ENCODE data around the gene HLA-DQA1. TPM values are rescaled to one million over a fixed set of nuclear protein-coding genes. Genes with fewer than 3 reads are reported as not detected.

Gene HLA-DQA1
- total RNA-seq, 1 experiment from 2014 or later: not detected

- DNase-seq: no peak
- ChIA-PET POLR2A (no interaction called here), CTCF (no interaction called here)
- no peak overlapping the region for H3K27ac Mint-ChIP-seq (ENCODE audit: unreplicated experiment)
- no peaks in the 10 kb centered on the region for H3K9me3 Mint-ChIP-seq (ENCODE audit: unreplicated experiment)
- Histone ChIP-seq H3K36me3 (ENCODE audit: control insufficient read depth, insufficient read depth, low read length) (no peaks in the 10 kb centered on the region), H3K4me1 (no peaks in the 10 kb centered on the region), H3K9me3 (no peaks in the 10 kb centered on the region), H3K27me3 (replicated peaks; ENCODE audit: control insufficient read depth, insufficient read depth, low read length) (no peaks in the 10 kb centered on the region), H3K4me3 (ENCODE audit: low read depth, low read length) (no peak overlapping the region)
- H3K36me3 Mint-ChIP-seq (ENCODE audit: insufficient read depth, unreplicated experiment): no peaks in the 10 kb centered on the region
- H3K4me1 Mint-ChIP-seq (ENCODE audit: low read depth, unreplicated experiment): no peaks in the 10 kb centered on the region
- H3K4me3 Mint-ChIP-seq (ENCODE audit: unreplicated experiment): no peak overlapping the region
- TF ChIP-seq CTCF (IDR thresholded peaks at IDR 0.05; ENCODE audit: insufficient read depth in 1 of 2, low read depth in 1 of 2, low read length in 1 of 2, severe bottlenecking in 1 of 2, unreplicated experiment in 1 of 2): no peak
- intact Hi-C loops (cut with micrococcal nuclease; ENCODE audit: unreplicated experiment): no loop called here
- no TSS peak for BruUV-seq (replicated peaks)
- peaks cover 13% of the 10 kb centered on the region for H3K27me3 Mint-ChIP-seq (ENCODE audit: insufficient read depth, unreplicated experiment)
Measured at GRCh38 chr6:32642720-32643106, 5.5 kb downstream of the HLA-DQA1 start.

- Histone ChIP-seq H3K4me1 (no peaks in the 10 kb centered on the region), H3K36me3 (ENCODE audit: control insufficient read depth, insufficient read depth, low read length) (no peaks in the 10 kb centered on the region), H3K27me3 (replicated peaks; ENCODE audit: control insufficient read depth, insufficient read depth, low read length) (no peaks in the 10 kb centered on the region), H3K9me3 (no peaks in the 10 kb centered on the region), H3K4me3 (ENCODE audit: low read depth, low read length) (no peak overlapping the region)
- ChIA-PET POLR2A (no interaction called here), CTCF (no interaction called here)
- Mint-ChIP-seq H3K36me3 (ENCODE audit: insufficient read depth, unreplicated experiment) (no peaks in the 10 kb centered on the region), H3K9me3 (ENCODE audit: unreplicated experiment) (no peaks in the 10 kb centered on the region), H3K27me3 (ENCODE audit: insufficient read depth, unreplicated experiment) (peaks cover 16% of the 10 kb centered on the region), H3K27ac (ENCODE audit: unreplicated experiment) (no peak overlapping the region), H3K4me3 (ENCODE audit: unreplicated experiment) (no peak overlapping the region), H3K4me1 (ENCODE audit: low read depth, unreplicated experiment) (no peaks in the 10 kb centered on the region)
- intact Hi-C loops (cut with micrococcal nuclease; ENCODE audit: unreplicated experiment): no loop called here
- no TSS peak for BruUV-seq (replicated peaks)
- no peak for DNase-seq
- no peak for TF ChIP-seq CTCF (IDR thresholded peaks at IDR 0.05; ENCODE audit: insufficient read depth in 1 of 2, low read depth in 1 of 2, low read length in 1 of 2, severe bottlenecking in 1 of 2, unreplicated experiment in 1 of 2)
Measured at GRCh38 chr6:32643904-32644303, 6.7 kb downstream of the HLA-DQA1 start.

GRCh38 chr6:32645047-32645703 lies 8.0 kb downstream of the HLA-DQA1 start:
- Mint-ChIP-seq H3K4me3 (ENCODE audit: unreplicated experiment) (no peak overlapping the region), H3K9me3 (ENCODE audit: unreplicated experiment) (no peaks in the 10 kb centered on the region), H3K4me1 (ENCODE audit: low read depth, unreplicated experiment) (no peaks in the 10 kb centered on the region), H3K36me3 (ENCODE audit: insufficient read depth, unreplicated experiment) (no peaks in the 10 kb centered on the region), H3K27me3 (ENCODE audit: insufficient read depth, unreplicated experiment) (peaks cover 13% of the 10 kb centered on the region), H3K27ac (ENCODE audit: unreplicated experiment) (no peak overlapping the region)
- no peaks in the 10 kb centered on the region for H3K9me3 ChIP-seq
- H3K4me3 ChIP-seq (ENCODE audit: low read depth, low read length): no peak overlapping the region
- POLR2A ChIA-PET: no interaction called here
- intact Hi-C loops (cut with micrococcal nuclease; ENCODE audit: unreplicated experiment): no loop called here
- TF ChIP-seq CTCF (IDR thresholded peaks at IDR 0.05; ENCODE audit: insufficient read depth in 1 of 2, low read depth in 1 of 2, low read length in 1 of 2, severe bottlenecking in 1 of 2, unreplicated experiment in 1 of 2): no peak
- no peaks in the 10 kb centered on the region for H3K4me1 ChIP-seq
- H3K36me3 ChIP-seq (ENCODE audit: control insufficient read depth, insufficient read depth, low read length): no peaks in the 10 kb centered on the region
- H3K27me3 ChIP-seq (replicated peaks; ENCODE audit: control insufficient read depth, insufficient read depth, low read length): no peaks in the 10 kb centered on the region
- no peak for DNase-seq
- no TSS peak for BruUV-seq (replicated peaks)
- CTCF ChIA-PET: no interaction called here

Data from Caco-2 (cell line).